ENCODE measurements around the gene IGFBP1.

DNA sequence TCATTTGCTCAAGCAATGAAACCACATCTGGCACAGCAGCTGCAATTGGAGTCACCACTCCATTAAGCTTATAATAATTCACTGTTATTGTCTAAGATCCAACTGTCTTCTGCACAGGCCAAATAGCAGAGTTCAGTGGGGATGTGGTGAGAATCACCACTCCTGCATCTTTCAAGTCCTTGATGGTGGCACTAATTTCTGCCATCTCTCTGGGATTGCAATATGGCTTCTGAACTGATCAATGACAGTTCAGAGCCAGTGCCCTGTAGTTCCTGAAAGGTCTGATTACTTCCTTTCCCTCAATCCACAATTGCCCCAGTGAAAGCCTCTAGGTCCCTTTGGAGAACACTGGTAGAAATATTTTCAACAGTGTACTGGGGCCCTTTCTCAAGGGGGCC, 6.4 kb downstream of the IGFBP1 start:
- TF ChIP-seq, protein P1, sequence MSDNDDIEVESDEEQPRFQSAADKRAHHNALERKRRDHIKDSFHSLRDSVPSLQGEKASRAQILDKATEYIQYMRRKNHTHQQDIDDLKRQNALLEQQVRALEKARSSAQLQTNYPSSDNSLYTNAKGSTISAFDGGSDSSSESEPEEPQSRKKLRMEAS (IDR thresholded peaks at IDR 0.05; ENCODE audit: low read depth, low read length), result no peak
- TF ChIP-seq, protein P2, sequence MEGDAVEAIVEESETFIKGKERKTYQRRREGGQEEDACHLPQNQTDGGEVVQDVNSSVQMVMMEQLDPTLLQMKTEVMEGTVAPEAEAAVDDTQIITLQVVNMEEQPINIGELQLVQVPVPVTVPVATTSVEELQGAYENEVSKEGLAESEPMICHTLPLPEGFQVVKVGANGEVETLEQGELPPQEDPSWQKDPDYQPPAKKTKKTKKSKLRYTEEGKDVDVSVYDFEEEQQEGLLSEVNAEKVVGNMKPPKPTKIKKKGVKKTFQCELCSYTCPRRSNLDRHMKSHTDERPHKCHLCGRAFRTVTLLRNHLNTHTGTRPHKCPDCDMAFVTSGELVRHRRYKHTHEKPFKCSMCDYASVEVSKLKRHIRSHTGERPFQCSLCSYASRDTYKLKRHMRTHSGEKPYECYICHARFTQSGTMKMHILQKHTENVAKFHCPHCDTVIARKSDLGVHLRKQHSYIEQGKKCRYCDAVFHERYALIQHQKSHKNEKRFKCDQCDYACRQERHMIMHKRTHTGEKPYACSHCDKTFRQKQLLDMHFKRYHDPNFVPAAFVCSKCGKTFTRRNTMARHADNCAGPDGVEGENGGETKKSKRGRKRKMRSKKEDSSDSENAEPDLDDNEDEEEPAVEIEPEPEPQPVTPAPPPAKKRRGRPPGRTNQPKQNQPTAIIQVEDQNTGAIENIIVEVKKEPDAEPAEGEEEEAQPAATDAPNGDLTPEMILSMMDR (IDR thresholded peaks at IDR 0.05; ENCODE audit: low read depth, low read length), result no peak
- TF ChIP-seq MYC (IDR thresholded peaks at IDR 0.05; ENCODE audit: low read depth, low read length), result no peak
- TF ChIP-seq POLR2A (IDR thresholded peaks at IDR 0.05; ENCODE audit: extremely low read depth, insufficient read length), result no peak

All from NB4 (cell line).